GM21619 (cell line): ENCODE data around the gene CDH12.
"Not testable (repeated sequence)": the region's sequence is repeated elsewhere in the genome, so short reads cannot be mapped to it uniquely, and the experiment has no call there.

Experiments
- ATAC-seq: cut with Tn5 transposase; IDR thresholded peaks from one replicate; pipeline ENCODE4 v1.9.1; 2021; ENCODE audit not compliant: unreplicated experiment

CDH12 gene

DNA sequence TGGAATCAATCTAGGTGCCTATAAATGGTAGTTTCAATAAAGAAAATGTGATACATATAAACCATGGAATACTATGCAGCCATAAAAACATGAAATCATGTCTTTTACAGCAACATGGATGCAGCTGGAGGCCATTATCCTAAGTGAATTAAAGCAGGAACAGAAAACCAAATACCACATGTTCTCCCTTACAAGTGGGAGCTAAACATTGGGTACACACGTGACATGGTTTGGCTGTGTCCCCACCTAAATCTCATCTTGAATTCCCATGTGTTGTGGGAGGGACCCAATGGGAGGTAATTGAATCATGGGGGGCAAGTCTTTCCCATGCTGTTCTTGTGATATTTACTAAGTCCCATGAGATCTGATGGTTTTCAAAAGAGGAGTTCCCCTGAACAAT lies 78.9 kb downstream of the CDH12 start:
- not testable (repeated sequence) for ATAC-seq

GRCh38 chr5:22764736-22765135 lies 88.4 kb downstream of the CDH12 start:
- no peak for ATAC-seq

DNA sequence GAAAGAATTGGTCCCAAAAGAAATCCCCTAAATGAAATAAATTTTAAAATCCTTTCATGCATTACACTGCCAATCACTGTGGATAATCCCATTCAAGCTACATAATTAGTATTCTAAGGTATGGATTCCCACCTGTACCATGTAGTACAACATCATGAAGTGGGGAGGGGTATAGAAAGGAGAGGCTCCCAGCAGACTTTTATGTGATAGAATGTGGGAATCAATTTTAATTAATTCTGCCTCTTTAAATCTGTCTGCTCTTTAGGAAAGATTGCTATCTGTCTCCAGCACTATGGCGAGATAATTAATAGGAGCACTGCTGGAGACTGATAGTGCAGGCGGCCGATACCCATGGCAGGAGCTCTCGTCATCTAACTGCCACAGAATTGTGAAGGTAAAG lies 95.4 kb downstream of the CDH12 start:
- ATAC-seq = no peak

DNA sequence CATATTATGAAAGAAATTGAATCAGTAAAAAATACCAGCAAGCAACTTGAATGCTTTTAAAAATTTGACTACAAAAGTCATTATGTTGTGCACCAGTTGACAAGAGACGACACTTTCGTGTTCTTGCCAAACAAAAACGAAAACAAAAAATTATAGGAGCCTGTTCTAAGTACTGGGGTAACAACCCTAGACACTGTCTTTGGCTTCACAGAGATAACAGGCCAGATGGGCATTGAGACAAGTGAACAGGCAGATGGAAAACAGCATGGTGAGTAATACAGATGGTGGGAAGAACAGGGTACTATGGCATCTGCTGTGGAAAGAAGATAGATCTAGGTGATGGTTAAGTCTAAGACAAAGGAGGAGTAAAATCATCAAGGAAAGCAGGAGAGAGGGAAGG lies 99.0 kb downstream of the CDH12 start:
- ATAC-seq = no peak

DNA sequence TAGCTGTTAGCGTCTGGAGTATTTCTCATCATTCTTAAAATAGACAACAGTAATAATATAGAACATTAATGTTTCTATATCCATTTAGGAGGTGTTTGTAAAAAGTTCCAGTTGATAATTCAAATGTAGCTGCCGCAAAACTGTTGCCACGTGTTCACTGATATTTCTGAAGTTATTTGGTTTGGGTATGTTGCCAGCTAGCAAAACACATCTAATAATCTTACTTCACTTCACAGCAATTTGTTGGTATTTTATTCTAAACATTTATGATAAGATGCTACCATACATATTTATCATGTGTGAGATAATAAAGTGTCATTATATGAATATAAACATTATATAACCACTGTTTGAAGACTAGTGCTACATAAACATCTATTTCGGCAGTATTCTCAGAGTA lies 101.6 kb downstream of the CDH12 start:
- ATAC-seq = no peak

DNA sequence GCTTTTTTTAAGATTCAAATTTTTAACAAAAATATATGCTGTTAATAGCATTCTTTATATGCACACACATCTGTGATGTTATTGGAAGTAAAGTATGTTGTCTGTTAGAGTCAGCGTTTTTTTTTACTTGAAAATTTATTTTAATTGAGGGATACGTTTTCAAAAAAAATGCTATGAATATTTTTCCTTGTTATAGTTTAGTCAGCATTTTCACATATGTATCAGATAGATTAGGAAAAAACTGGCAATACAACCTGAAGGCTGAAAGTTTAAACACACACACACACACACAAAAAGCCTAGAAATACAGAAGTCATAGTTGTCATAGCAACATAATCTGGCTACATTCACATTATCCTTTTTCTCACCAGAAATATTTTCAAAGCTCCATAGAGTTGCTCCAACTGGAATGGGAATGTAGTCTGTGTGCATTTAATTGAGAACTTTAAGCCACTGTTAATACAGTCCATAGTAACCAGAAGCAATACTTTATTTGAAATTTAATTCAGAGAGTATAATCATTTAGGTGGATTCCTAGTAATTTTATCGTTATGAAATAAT lies 116.6 kb downstream of the CDH12 start:
- ATAC-seq = no peak

- ATAC-seq = no peak
Observed at GRCh38 chr5:22734907-22735306, 118.2 kb downstream of the CDH12 start.

DNA sequence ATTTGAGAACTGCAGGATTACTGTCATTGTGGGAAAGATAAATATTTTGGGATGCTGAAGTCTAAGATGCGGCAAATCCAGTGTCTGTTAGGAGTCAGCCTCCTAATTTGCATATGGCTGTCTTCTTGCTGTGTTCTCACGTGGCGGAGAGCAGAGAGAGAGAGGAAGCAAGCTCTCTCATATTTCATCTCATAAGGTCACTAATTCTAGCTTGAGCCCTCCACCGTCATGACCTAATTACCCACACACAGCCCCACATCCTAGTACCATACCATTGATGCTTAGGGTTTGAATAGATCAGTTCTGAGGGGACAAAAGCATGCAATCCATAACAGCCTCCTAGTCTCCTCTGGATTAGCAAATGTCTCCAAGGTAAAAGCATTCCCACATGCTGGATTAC lies 124.5 kb downstream of the CDH12 start:
- no peak for ATAC-seq

DNA sequence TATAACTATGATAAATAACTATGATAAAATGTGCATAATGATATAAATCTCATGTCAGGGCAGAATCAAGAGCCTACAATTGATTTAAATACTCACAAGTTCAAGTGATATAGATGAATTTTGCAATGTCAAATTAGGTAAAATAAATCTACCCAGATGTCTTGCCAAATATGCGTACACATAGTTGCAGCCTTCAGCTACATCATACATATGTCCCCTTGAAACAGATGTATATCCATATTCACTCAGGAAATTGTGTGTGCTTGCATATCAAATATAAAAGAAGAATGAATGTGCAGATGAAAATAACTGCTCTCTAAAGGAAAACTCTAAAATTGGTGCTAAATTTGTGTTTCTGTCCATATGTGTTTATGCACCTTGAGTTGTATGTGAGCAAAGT lies 130.7 kb downstream of the CDH12 start:
- ATAC-seq = no peak

DNA sequence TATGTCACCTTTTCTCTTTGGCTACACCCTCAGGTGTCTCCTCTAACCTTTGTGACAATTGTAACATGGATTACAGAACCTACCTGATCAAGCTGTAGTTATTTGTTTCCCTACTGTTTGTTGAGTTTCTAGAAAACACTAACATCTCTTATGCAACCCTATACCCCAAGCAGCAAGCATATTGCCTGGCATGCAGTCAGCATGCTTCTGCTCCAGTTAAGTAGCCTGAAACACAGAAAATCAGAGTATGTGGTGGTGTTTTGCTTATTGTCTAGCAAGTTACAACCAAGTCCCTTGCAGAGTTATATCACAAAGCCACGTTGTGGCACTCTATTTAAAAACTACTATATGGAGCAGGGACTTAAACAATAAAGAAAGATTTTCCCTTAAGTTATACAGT lies 131.1 kb downstream of the CDH12 start:
- no peak for ATAC-seq

- no peak for ATAC-seq
Observed at GRCh38 chr5:22719842-22720241, 133.3 kb downstream of the CDH12 start.

DNA sequence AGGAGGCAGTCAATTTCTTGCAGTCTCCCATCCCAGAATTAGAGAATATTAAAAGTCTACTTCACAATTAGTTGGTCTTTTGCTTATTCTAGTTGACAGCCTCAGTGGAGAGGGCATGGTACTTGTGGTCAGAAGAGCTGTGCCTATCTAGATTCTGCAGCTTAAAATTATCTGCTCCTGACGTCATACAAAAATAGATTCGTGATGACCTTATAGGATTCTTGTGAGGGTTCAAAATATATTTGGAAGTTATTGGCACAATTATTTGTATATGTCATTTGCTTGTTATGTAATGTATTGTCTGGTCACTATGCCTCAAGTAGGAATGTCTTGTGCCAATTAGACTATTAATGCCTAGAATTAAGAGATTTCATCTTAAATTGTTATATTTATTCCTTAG lies 142.5 kb downstream of the CDH12 start:
- ATAC-seq = no peak

- no peak for ATAC-seq
Observed at GRCh38 chr5:22709743-22710142, 143.4 kb downstream of the CDH12 start.

- ATAC-seq = no peak
Observed at GRCh38 chr5:22708770-22709328, 144.3 kb downstream of the CDH12 start.

- no peak for ATAC-seq
Observed at GRCh38 chr5:22706901-22707300, 146.2 kb downstream of the CDH12 start.

DNA sequence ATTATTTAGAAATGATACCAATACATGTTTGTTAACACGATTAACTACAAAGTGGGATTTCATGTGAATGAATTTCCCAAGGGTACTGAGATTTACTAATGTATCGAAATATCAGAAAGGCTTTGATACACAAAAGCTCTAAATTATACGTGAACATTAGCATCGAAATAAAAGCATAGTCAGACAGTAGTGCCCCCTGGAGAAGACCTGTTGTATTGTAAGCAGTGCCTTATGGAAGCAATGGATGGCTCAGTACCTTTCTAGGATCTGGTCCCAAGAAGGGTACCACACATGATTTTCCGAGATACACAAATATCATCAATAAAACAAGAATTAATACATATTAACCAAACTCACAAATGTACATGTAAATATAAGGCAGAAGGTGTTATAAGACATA lies 153.8 kb downstream of the CDH12 start:
- no peak for ATAC-seq

- ATAC-seq = no peak
Observed at GRCh38 chr5:22693121-22693520, 160.0 kb downstream of the CDH12 start.

DNA sequence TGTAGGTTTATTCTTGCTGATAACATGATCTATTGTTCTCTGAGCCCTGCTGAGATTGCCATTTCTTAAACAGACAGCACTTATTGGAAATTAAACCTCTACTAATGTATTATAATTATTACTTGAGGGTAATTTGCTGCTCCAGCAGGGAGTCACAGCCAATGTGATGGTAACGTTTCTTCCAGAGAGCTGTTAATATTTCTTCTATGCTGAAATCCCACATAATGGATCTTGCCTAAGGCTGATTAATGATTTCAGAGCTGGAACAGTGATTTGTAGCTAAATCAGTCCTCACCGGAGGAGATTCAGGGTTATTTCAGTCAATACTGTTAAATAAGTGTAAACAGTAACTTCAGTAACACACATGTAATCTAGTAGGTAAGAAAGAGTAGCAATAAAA lies 170.1 kb downstream of the CDH12 start:
- no peak for ATAC-seq

GRCh38 chr5:22678886-22679285 lies 174.3 kb downstream of the CDH12 start:
- no peak for ATAC-seq

DNA sequence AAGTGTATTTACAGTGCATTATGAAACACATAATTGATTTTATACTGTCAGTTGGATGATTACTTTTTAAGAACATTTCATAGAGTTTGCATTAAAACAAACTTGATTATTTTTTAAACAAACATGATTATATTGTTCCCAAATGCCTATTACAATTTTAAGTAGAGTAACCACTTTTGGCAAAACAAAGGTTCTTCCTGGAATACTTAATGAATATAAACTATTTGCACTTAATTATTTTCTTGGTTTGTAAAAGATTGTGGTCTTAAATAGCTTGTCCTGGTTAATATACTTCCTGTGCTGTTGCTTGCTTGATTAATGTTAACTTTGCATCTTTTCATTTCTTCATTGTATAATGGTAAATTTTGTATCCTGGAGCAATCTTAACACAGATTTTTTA lies 180.0 kb downstream of the CDH12 start:
- no peak for ATAC-seq

DNA sequence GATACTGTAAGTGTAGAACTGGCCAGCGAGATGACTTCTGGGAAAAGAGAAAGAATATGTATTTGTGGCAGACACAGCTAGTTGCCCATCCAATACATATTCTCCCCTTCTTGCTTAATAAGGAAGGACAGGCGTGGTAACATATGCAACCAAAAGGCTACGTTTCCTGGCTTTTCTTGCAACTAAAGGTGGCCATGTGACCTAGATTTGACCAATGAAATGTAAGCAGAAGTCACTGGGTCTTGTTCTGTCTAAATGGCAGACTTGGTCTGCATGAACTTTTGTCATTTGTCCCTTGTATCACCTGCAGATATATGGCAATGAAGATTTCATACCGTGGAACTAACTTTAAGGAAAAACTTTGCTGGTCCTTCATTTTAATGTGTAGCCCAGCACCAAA lies 183.8 kb downstream of the CDH12 start:
- ATAC-seq = no peak

DNA sequence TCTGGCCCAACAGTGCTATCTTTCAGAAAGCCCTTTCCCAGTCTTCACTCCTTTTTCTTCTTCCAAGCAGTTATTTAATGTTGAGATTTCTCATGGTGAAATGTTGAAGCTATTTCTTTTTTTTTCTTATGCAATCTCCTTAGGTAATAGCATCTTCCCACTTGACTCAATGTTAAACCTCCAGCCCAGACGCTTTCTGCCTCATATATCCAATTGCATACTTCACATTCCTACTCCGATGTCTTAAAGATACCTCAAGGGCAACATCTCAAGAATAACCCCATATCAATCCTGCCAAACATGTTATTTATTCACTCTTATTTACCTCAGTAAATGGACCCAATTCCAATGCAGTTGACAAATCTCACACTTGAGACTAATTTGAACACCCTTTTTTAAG lies 187.3 kb downstream of the CDH12 start:
- ATAC-seq = no peak

GRCh38 chr5:22663134-22663533 lies 190.0 kb downstream of the CDH12 start:
- ATAC-seq = no peak
